HG03520 (cell line): Measurements from ENCODE around the gene MRGPRD.

Experiments
- ATAC-seq: cut with Tn5 transposase; IDR thresholded peaks from one replicate; pipeline ENCODE4 v1.9.1; 2021; ENCODE audit warnings: mild to moderate bottlenecking, moderate library complexity; ENCODE audit not compliant: unreplicated experiment

The MRGPRD gene

GRCh38 chr11:68950270-68950669 is 30.5 kb downstream of the MRGPRD start:
- ATAC-seq: no peak

GRCh38 chr11:68948935-68949334 is 31.9 kb downstream of the MRGPRD start:
- no peak for ATAC-seq

GRCh38 chr11:68948496-68948895 is 32.3 kb downstream of the MRGPRD start:
- no peak for ATAC-seq

- ATAC-seq: no peak
Observed at GRCh38 chr11:68947151-68947550, 33.6 kb downstream of the MRGPRD start.

- ATAC-seq: no peak
Observed at GRCh38 chr11:68946416-68947090, 34.2 kb downstream of the MRGPRD start.

- no peak for ATAC-seq
Observed at GRCh38 chr11:68942751-68943271, 38.0 kb downstream of the MRGPRD start.

GRCh38 chr11:68942095-68942620 is 38.6 kb downstream of the MRGPRD start:
- ATAC-seq: no peak

- ATAC-seq: no peak
Observed at GRCh38 chr11:68941324-68942094, 39.3 kb downstream of the MRGPRD start.

- ATAC-seq: no peak
Observed at GRCh38 chr11:68940651-68941323, 40.0 kb downstream of the MRGPRD start.

GRCh38 chr11:68939583-68940555 is 40.9 kb downstream of the MRGPRD start:
- ATAC-seq: no peak

GRCh38 chr11:68938816-68939582 is 41.8 kb downstream of the MRGPRD start:
- ATAC-seq: no peak

GRCh38 chr11:68938088-68938487 is 42.7 kb downstream of the MRGPRD start:
- ATAC-seq: no peak

GRCh38 chr11:68936676-68937620 is 43.8 kb downstream of the MRGPRD start:
- ATAC-seq: no peak

GRCh38 chr11:68936358-68936636 is 44.5 kb downstream of the MRGPRD start:
- no peak for ATAC-seq

- ATAC-seq: no peak
Observed at GRCh38 chr11:68935516-68936357, 45.0 kb downstream of the MRGPRD start.

- ATAC-seq: no peak
Observed at GRCh38 chr11:68935066-68935465, 45.7 kb downstream of the MRGPRD start.

GRCh38 chr11:68934666-68935065 is 46.1 kb downstream of the MRGPRD start:
- no peak for ATAC-seq

- no peak for ATAC-seq
Observed at GRCh38 chr11:68934321-68934645, 46.5 kb downstream of the MRGPRD start.
